ENCODE measurements around the gene TOP3B. TPM values are rescaled to one million over a fixed set of nuclear protein-coding genes. Genes with fewer than 3 reads are reported as not detected.

The TOP3B gene
- total and polyA plus RNA-seq, 10 of the 15 experiments (the other 5 are each of a cell fraction or from before 2014, with no cell fraction given): 0.60 to 47.3 (median 33.7) TPM

GRCh38 chr22:21964234-21964633 lies 18.4 kb downstream of the TOP3B start:
- Histone ChIP-seq H3K9ac (ENCODE audit: control insufficient read depth, insufficient read depth, low read length) (no peak overlapping the region), H3K36me3 (ENCODE audit: control insufficient read depth in 2 of 2, insufficient read depth in 2 of 2, low read length in 1 of 2) (peaks cover 15 to 19% of the 10 kb centered on the region in 2 experiments; a peak in 3 of 4 replicates), H3K79me2 (ENCODE audit: control insufficient read depth, insufficient read depth, low read length) (no peaks in the 10 kb centered on the region), H4K20me1 (ENCODE audit: control insufficient read depth, insufficient read depth) (no peaks in the 10 kb centered on the region), H2AFZ (ENCODE audit: control insufficient read depth, low read depth, low read length) (no peak overlapping the region), H3K4me3 (no peak overlapping the region), H3K9me3 (replicated peaks; ENCODE audit: control insufficient read depth, insufficient read depth, low read length) (no peaks in the 10 kb centered on the region), H3K27me3 (replicated peaks in 1 of 2; ENCODE audit: control insufficient read depth in 2 of 2, insufficient read depth in 2 of 2, low read length in 1 of 2) (no peaks in the 10 kb centered on the region), H3K27ac (ENCODE audit: control insufficient read depth, insufficient read depth) (no peak overlapping the region), H3K4me1 (ENCODE audit: control insufficient read depth, insufficient read depth, low read length) (no peaks in the 10 kb centered on the region), H3K4me2 (ENCODE audit: control insufficient read depth, insufficient read depth) (no peak overlapping the region)
- DNase-seq (ENCODE audit: low read depth, low spot score): no peak
- ChIA-PET CTCF (no interaction called here), SMC1A (ENCODE audit: uncharacterized antibody, unreplicated experiment) (no interaction called here), RAD21 (ENCODE audit: unreplicated experiment) (no interaction called here), POLR2A (no interaction called here)
- FAIRE-seq: no peak
- WGBS (ENCODE audit: insufficient coverage, insufficient replicate concordance, low lambda C conversion rate, missing lambda C conversion rate): 95% methylated on average over 15 of the region's 15 CpGs
- in situ Hi-C loops (cut with MboI): no loop called here
- no TSS peak for BruUV-seq (replicated peaks)
- intact Hi-C loops (cut with micrococcal nuclease; ENCODE audit: unreplicated experiment): no loop called here
- ATAC-seq: no peak
- TF ChIP-seq PAX8 (IDR thresholded peaks at IDR 0.05) (no peak), ATF2 (IDR thresholded peaks at IDR 0.05; ENCODE audit: low read length) (no peak), BMI1 (IDR thresholded peaks at IDR 0.05; ENCODE audit: borderline replicate concordance) (no peak), WRNIP1 (IDR thresholded peaks at IDR 0.05; ENCODE audit: borderline replicate concordance, low read depth, low read length) (no peak), MEF2B (IDR thresholded peaks at IDR 0.05; ENCODE audit: partially characterized antibody, poor library complexity, severe bottlenecking) (no peak)

- H3K27me3 ChIP-seq (replicated peaks in 1 of 2; ENCODE audit: control insufficient read depth in 2 of 2, insufficient read depth in 2 of 2, low read length in 1 of 2): no peaks in the 10 kb centered on the region
- ChIA-PET POLR2A (no interaction called here), CTCF (no interaction called here), SMC1A (ENCODE audit: uncharacterized antibody, unreplicated experiment) (no interaction called here), RAD21 (ENCODE audit: unreplicated experiment) (no interaction called here)
- DNase-seq (ENCODE audit: low read depth, low spot score) (no peak), ATAC-seq (no peak), FAIRE-seq (no peak)
- no peaks in the 10 kb centered on the region for H3K79me2 ChIP-seq (ENCODE audit: control insufficient read depth, insufficient read depth, low read length)
- intact Hi-C loops (cut with micrococcal nuclease; ENCODE audit: unreplicated experiment): no loop called here
- TF ChIP-seq RFX5 (IDR thresholded peaks at IDR 0.05; ENCODE audit: low read depth, low read length) (no peak), ZNF217 (IDR thresholded peaks at IDR 0.05) (no peak), BMI1 (IDR thresholded peaks at IDR 0.05; ENCODE audit: borderline replicate concordance) (no peak), EED (IDR thresholded peaks at IDR 0.05; ENCODE audit: low read depth) (no peak), RB1 (IDR thresholded peaks at IDR 0.05; ENCODE audit: borderline replicate concordance) (no peak), ESRRA (IDR thresholded peaks at IDR 0.05; ENCODE audit: low read length) (no peak), NR2C2 (IDR thresholded peaks at IDR 0.05; ENCODE audit: borderline replicate concordance, control insufficient read depth, insufficient read length, low read depth) (no peak), BCL3 (IDR thresholded peaks at IDR 0.05; ENCODE audit: borderline replicate concordance, insufficient read depth, low read depth, low read length, poor library complexity, severe bottlenecking) (no peak), NRF1 (conservative IDR thresholded peaks at IDR 0.05; ENCODE audit: low read depth, low read length) (no peak), CEBPB (IDR thresholded peaks at IDR 0.05; ENCODE audit: borderline replicate concordance in 1 of 2, low read depth in 2 of 2, low read length in 2 of 2) (no peak), ZNF207 (IDR thresholded peaks at IDR 0.05; ENCODE audit: borderline replicate concordance) (no peak), NR2C1 (IDR thresholded peaks at IDR 0.05) (no peak), SP1 (IDR thresholded peaks at IDR 0.05; ENCODE audit: low read depth, low read length) (no peak), TCF12 (IDR thresholded peaks at IDR 0.05; ENCODE audit: low read depth, low read length) (no peak)
- no peaks in the 10 kb centered on the region for H3K4me1 ChIP-seq (ENCODE audit: control insufficient read depth, insufficient read depth, low read length)
- peaks cover 15 to 19% of the 10 kb centered on the region in 2 experiments; a peak in 3 of 4 replicates for H3K36me3 ChIP-seq (ENCODE audit: control insufficient read depth in 2 of 2, insufficient read depth in 2 of 2, low read length in 1 of 2)
- H3K9ac ChIP-seq (ENCODE audit: control insufficient read depth, insufficient read depth, low read length): no peak overlapping the region
- H3K27ac ChIP-seq (ENCODE audit: control insufficient read depth, insufficient read depth): no peak overlapping the region
- no peak overlapping the region for H3K4me2 ChIP-seq (ENCODE audit: control insufficient read depth, insufficient read depth)
- no peak overlapping the region for H3K4me3 ChIP-seq
- 98% methylated on average over 10 of the region's 19 CpGs for WGBS (ENCODE audit: insufficient coverage, insufficient replicate concordance, low lambda C conversion rate, missing lambda C conversion rate)
- in situ Hi-C loops (cut with MboI): no loop called here
- no TSS peak for BruUV-seq (replicated peaks)
- H3K9me3 ChIP-seq (replicated peaks; ENCODE audit: control insufficient read depth, insufficient read depth, low read length): no peaks in the 10 kb centered on the region
- no peaks in the 10 kb centered on the region for H4K20me1 ChIP-seq (ENCODE audit: control insufficient read depth, insufficient read depth)
- H2AFZ ChIP-seq (ENCODE audit: control insufficient read depth, low read depth, low read length): no peak overlapping the region
These were observed 18.8 kb downstream of the TOP3B start for GRCh38 chr22:21963790-21964211.
